Sciatic nerve (tissue), 2 donors: ENCODE data around the gene MIA2. TPM values are rescaled to one million over a fixed set of nuclear protein-coding genes. Genes with fewer than 3 reads are reported as not detected.
A peak's percentile ranks its signal among the peaks of the same experiment; 100 is the strongest.
"Not testable (repeated sequence)": the region's sequence is repeated elsewhere in the genome, so short reads cannot be mapped to it uniquely, and the experiment has no call there.

Experiments
- ATAC-seq: fragments of 200-7000 bp; cut with Tn5 transposase; one replicate; pipeline ENCODE4 v1.9.1; 2020; ENCODE audit warnings: mild to moderate bottlenecking, moderate library complexity
- DNase-seq: peaks from one replicate; pipeline ENCODE4 v3.0.0-alpha.2; 2020; ENCODE audit warnings: low spot score
- intact Hi-C: fragments of 100-400 bp; cut with DNase I; formaldehyde crosslinking; loops from one replicate; pipeline ENCODE4 v1.14.2; 2022
- total RNA-seq: library from RNA; stranded (reverse); fragmentation: NEBNext Ultra II Directional; extraction: Animal tissue kit (Norgen Biotek cat#: 25700); gene quantifications from one replicate; pipeline ENCODE4 v1.2.1, GENCODE V29; 2021
- donor health status: DM: no; HTN: no; CAD: no.
- donor health status: DM: no; HTN: no; CAD: no.

MIA2 gene
- total RNA-seq, 1 donor from 2014 or later, result 23.0 TPM

DNA sequence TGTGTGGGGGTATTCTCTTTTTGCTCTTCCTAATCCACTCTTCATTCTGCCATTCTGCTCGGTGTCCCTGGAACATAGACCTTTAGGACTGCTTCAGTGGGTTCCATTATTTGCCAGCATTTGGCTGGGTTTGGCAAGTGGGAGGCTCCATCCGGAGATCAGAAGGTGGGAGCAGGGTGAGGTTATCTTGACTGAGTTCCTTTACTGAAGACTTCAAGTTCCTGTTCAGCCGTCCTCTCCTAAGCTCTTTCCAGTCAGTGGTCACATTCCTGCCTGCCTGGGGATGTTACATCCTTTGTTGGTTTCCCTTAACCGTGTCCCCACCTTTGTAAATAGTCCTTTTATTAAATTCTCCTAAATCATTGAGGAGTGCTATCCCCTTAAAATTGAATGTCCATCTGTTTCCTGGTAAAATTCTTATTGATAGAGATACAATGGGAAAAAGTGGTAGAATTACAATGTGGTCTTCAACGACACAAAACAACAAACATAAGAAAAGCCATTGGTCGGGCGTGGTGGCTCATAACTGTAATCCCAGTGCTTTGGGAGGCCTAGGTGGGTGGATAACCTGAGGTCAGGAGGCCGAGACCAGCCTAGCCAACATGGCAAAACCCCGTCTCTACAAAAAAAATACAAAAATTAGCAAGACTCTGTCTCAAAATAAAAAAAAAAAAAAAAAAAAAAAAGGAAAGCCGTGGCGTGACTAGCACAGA lies 5.0 kb upstream of the MIA2 start:
- ATAC-seq (no peak), DNase-seq (no peak)
- intact Hi-C loops, result no loop called here

DNA sequence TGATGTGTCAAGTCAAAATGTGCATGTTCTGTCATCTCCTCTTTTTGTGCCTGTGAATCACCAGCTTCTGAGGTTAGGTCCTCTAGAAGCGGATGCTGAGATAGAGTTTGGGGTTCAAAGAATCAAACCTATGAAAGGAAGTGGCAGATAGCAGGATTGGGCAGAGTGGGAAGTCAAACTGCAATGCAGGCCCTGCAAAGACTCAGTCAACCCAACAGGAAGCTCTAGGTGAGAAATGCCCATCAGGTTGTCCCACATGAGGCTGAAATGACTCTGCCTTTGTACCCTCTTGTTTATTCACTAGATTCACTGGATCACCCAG lies 4.5 kb upstream of the MIA2 start:
- DNase-seq (no peak), ATAC-seq (no peak)
- intact Hi-C loops, result no loop called here

DNA sequence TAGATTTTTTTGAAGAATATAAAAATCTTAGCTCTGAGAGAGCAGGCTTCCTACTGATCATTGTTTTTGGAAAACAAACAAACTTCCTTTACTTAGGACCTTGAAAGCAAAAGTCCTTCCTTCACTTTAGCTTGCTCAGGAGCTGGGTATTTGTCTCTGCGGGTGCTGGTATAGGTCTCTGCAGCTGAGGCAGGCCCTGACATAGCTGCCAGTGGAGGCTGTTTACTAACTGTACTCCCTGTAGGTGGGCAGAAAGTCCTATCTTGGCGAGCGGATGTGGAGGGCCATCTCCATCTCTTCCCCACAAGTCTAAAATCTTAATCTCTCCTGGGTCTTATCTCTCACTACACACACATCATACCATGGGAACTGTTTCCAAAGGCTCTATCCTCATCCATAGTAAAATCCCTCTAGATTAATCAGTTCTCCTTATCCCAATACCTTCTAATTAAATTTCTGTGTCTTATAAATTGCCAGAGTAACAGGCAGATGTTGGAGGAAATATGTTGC lies 4.1 kb upstream of the MIA2 start:
- DNase-seq (no peak), ATAC-seq (no peak)
- intact Hi-C loops, result no loop called here

DNA sequence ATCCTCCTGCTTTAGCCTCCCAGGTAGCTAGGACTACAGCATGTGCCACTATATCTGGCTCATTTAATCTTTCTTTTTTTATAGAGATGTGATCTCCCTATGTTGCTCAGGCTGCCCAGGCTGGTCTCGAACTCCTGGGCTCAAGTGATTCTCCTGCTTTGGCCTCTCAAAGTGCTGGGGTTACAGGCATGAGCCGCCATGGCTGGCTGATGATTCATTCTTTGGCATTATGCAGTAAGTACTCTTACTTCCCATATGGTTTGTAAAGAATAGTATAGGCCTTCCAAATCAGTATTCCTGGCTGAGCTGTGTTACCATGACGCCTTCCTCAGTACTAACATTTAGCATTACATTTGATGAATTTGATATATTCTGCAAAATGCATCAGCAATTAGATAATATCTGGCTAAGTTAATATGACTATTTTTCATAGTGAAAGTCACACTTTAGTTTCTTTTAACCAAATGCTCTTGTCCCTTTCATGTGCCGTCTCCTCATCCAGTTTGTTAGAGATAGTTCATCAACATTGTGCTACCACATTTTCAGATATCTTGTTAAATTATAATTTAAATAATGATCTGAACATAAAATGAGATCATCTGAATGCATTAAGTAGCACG lies 3.2 kb upstream of the MIA2 start:
- ATAC-seq (no peak), DNase-seq (no peak)
- intact Hi-C loops, result no loop called here

DNA sequence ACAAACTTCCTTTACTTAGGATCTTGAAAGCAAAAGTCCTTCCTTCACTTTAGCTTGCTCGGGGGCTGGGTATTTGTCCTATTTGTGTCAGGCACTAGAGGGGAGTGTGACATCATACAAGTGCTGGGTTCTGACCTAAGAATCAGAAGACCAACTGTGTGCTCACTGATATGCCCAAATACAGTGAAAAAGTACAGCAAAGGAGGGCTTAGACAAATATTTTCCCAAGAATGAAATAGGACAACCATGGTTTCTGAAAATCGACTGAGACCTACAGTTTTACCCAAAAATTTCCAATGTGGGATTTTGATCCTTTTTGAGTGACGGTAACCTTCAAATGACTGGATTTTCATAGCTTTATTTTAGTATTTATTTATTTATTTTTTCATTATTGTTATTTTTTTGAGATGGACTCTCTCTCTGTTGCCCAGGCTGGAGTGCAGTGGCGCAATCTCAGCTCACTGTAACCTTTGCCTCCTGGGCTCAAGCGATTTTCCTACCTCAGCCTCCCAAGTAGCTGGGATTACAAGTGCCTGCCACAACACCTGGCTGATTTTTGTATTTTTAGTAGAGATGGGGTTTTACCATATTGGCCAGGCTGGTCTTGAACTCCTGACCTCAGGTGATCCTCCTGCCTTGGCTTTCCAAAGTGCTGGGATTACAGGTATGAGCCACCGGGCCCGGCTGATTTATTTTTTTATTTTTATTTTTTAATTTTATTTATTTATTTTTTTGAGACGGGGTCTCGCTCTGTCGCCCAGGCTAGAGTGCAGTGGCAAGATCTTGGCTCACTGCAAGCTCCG lies 1.8 kb upstream of the MIA2 start:
- ATAC-seq, result peak; percentile 67
- intact Hi-C loops, DNase-seq: not testable (repeated sequence)

DNA sequence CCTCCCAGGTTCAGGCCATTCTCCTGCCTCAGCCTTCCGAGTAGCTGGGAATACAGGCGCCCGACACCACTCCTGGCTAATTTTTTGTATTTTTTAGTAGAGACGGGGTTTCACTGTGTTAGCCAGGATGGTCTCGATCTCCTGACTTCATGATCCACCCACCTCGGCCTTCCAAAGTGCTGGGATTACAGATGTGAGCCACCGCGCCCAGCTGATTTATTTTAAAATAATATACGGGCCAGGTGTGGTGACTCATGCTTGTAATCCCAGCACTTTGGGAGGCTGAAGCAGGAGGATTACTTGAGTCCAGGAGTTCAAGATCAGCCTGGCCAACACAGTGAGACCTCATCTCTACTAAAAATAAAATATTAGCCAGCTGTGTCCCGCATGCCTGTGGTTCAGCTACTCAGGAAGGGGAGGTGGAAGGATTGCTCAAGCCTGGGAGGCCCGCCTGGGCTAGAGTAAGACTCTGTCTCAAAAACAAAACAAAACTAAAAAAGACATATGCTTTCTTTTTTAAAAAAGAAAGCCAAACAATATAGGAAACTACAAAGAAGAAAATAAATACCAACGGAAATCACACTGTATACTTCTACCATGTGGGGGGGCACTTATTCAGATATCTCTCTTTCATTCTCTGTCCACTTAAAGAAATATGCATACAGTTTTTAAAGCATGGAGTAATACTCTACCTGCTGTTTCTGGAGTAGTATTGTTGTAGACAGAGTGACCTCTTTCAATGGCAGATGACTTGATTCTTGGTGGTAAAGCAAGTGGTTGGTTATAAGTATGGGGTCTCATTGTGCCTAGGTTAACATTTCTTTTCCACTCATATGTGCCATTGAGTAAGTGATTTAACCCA lies 930 bp upstream of the MIA2 start:
- DNase-seq, result no peak
- intact Hi-C loops, result no loop called here
- peak; percentile 74 for ATAC-seq

DNA sequence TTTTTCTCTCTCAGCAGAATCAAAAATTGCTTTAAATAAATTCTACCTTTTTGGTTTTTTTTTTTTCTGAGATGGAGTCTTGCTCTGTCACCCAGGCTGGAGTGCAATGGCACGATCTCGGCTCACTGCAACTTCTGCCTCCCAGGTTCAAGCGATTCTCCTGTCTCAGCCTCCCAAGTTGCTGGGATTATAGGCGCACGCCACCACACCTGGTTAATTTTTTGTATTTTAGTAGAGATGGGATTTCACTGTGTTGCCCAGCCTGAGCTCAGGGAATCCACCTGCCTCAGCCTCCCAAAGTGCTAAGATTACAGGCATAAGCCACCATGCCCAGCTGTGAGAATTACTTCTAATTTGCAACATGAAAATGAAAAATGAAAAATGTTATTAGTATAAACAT lies 1.3 kb downstream of the MIA2 start:
- intact Hi-C loops, ATAC-seq, DNase-seq: not testable (repeated sequence)

DNA sequence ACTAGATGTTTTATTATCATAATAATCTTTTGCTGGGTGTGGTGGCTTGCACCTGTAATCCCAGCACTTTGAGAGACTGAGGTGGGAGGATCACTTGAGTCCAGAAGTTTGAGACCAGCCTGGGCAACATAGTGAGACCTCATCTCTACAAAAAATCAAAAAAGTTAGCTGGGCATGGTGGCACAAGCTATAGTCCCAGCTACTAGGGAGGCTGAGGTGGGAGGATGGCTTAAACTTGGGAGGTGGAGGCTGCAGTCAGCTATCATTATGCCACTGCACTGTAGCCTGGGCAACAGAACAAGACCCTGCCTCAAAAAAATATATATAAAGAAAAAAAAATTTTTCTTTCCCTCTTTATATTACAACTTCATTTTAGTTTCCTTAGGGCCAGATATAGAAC lies 1.8 kb downstream of the MIA2 start:
- not testable (repeated sequence) for DNase-seq, ATAC-seq

DNA sequence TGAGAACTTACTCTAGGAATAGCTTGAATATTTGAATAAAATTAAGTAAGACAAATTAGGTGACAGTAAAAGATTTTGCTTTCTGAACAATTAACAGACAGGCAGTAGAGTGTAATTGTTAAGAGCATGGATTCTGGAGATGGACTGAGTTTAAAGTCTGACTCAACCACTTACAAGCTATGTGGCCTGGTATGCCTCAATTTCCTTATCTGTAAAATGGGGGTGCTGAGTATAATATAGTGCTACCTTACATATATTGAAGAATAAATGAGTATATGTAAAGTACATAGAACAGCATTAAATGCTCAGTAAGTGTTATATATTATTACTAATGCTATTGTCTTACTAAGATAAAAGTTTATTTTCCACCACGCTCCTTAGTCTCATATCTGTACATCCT lies 7.1 kb downstream of the MIA2 start:
- DNase-seq (no peak), ATAC-seq (no peak)
- intact Hi-C loops, result no loop called here

More for the DNA sequence above, 1.8 kb downstream of the MIA2 start:
- intact Hi-C loops, result not testable (repeated sequence)

DNA sequence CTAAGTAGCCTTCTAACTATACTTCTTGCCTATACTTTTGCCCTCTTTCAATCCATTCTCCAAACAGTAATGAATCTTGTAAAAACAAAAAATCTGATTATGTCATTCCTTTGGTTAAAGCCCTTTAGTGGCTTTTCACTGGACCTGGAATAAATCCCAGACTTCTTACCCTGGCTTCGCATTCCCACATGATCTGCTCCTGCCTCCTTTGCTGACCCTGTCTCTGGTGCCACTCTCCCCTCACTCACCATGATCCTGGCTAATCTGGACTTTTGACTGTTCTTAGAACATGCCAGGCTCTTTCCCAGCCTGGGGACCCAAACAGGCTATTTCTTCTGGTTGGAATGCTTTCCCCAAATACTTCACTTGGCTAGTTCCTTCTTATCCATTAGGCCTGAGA lies 7.9 kb downstream of the MIA2 start:
- DNase-seq (no peak), ATAC-seq (no peak)
- intact Hi-C loops, result no loop called here

DNA sequence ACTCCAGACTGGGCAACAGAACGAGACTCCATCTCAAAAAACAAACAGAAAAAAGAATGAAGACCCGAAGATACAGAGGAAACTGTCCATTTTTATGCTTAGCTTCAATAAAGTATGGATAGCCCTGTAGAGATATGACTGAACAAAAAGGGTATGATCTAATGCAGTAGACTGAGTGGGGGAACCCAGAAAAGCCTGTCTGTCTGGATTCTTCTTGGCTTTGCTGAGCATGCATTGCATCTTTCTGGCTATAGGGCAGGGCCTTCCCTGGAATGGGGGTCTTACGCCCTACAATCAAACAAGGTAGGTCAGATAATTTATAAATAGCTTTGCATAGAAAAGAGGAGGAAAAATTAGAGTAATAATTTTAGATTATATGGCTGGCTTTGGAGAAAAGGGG lies 10.1 kb downstream of the MIA2 start:
- intact Hi-C loops, result no loop called here
- no peak for ATAC-seq

DNA sequence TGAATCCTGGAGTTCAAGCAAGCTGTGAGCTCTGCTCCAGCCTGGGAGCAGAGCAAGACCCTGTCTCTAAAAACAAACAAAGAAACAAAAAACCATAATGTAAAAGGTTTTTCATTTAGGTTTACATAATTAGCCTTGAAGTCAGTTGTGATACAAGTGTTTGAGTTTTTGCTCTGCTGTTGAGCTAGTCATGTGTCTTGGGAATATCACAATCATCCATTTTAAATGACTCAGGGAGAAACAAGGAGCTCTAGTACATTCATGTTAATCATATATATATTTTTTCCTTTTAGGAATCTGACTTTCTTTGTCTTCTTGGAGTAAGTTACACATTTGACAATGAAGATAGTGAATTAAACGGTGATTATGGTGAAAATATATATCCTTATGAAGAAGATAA lies 12.9 kb downstream of the MIA2 start:
- no peak for ATAC-seq
- intact Hi-C loops, result no loop called here
- DNase-seq, result no peak

More for the DNA sequence above, 10.1 kb downstream of the MIA2 start:
- no peak for DNase-seq

DNA sequence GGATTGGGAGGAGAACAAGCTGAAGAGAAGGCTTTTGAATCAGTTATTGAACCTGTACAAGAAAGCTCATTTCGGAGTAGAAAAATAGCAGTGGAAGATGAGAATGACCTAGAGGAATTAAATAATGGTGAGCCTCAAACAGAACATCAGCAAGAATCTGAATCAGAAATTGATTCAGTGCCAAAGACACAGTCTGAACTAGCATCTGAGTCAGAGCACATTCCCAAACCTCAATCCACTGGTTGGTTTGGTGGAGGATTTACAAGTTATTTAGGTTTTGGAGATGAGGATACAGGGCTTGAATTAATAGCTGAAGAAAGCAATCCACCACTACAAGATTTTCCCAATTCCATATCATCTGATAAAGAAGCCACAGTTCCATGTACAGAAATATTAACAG lies 13.5 kb downstream of the MIA2 start:
- intact Hi-C loops, result no loop called here
- DNase-seq, result no peak
- no peak for ATAC-seq

DNA sequence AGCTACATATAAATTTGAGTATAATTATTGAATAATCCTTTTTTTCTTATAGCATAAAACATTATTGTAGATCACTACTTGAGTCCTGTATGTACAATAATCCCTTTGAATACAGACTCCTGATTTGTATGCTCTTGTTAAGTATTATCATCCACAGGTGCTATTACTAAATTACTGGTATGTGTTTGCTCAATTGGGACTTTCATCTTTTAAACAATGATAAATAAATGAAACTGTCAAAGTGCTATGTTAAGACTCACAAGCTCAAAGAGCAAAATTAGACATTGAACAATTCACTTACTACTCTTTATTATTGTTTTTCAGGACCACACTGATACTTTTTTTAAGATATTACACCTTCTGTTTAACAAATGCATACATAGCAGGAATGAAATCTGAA lies 17.8 kb downstream of the MIA2 start:
- no peak for DNase-seq
- intact Hi-C loops, result no loop called here
- no peak for ATAC-seq

DNA sequence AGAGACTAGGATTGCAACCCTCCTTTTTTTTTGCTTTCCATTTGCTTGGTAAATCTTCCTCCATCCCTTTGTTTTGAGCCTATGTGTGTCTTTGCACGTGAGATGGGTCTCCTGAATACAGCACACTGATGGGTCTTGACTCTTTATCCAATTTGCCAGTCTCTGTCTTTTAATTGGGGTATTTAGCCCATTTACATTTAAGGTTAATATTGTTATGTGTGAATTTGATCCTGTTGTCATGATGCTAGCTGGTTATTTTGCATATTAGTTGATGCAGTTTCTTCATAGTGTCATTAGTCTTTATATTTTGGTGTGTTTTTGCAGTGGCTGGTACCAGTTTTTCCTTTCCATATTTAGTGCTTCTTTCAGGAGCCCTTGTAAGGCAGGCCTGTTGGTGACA lies 23.7 kb downstream of the MIA2 start:
- ATAC-seq, intact Hi-C loops, DNase-seq: not testable (repeated sequence)

DNA sequence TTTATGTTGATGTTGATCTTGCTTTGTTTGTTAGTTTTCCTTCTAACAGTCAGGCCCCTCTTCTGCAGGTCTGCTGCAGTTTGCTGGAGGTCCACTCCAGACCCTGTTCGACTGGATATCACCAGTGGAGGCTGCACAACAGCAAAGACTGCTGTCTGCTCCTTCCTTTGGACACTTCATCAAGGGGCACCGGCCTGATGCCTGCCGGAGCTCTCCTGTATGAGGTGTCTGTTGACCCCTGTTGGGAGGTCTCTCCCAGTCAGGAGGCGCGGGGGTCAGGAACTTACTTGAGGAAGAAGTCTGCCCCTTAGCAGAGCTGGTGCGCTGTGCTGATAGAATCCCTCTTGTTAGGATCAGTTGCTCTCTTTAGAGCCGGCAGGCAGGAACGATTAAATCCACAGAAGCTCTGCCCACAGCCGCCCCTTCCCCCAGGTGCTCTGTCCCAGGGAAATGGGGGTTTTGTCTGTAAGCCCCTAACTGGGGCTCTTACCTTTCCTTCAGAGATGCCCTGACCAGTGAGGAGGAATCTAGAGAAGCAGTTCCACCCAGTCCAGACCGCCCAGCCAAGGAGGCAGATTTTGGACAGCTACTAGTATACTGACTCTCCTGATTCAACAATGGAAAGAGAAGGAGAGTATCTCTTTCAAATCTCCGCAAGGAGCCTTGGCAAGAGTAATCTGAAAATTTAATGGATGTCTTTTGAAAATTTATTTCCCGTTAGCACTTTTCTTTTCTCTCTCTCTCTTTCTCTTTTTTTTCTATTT lies 25.2 kb downstream of the MIA2 start:
- DNase-seq (no peak), ATAC-seq (no peak)
- intact Hi-C loops, result no loop called here

DNA sequence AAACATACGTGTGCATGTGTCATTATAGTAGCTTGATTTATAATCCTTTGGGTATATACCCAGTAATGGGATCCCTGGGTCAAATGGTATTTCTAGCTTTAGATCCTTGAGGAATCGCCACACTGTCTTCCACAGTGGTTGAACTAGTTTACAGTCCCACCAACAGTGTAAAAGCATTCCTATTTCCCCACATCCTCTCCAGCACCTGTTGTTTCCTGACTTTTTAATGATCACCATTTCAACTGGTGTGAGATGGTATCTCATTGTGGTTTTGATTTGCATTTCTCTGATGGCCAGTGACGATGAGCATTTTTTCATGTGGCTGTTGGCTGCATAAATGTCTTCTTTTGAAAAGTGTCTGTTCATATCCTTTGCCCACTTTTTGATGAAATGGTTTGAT lies 26.4 kb downstream of the MIA2 start:
- intact Hi-C loops, result not testable (repeated sequence)

DNA sequence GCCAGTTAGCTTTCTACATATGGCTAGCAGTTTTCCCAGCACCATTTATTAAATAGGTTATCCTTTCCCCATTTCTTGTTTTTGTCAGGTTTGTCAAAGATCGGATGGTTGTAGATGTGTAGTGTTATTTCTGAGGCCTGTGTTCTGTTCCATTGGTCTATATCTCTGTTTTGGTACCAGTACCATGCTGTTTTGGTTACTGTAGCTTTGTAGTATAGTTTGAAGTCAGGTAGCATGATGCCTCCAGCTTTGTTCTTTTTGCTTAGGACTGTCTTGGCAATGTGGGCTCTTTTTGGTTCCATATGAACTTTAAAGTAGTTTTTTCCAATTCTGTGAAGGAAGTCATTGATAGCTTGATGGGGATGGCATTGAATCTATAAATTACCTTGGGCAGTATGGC lies 28.5 kb downstream of the MIA2 start:
- DNase-seq, ATAC-seq, intact Hi-C loops: not testable (repeated sequence)

More for the DNA sequence above, 26.4 kb downstream of the MIA2 start:
- ATAC-seq, DNase-seq: not testable (repeated sequence)
